ENCODE results near the gene MED27.
"Not testable (repeated sequence)": the region's sequence is repeated elsewhere in the genome, so short reads cannot be mapped to it uniquely, and the experiment has no call there.

The MED27 gene

DNA sequence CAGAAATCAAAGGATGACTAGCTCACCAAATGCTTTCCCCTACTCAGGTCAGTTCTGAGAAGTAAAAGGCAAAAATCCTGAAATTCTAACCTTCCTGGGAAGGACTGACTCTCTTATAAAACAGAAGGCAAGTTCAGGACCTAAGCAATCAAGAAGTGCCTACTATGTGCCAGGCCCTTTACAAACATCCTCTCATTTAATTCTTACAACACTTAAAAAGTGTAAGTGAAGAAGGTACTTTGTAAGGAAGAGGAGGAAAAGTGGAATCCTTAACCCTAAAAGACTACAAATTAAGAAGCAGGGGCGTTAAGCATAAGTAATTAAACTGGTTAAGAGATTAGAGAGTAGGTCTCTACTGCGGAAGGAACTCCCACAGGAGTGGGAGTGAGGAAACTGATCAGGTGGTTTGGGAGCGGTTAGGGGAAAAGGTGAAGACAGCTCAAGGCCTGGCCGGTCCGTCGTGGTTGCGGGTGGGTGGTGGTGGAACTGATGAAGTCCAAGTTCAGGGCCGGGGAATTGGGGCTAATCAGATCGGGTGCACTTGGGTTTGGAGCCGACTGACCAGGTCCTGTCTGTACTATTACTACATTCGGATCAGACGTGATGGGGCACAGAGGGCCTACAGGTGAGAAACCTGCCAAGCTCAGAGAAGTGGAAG is 839 bp downstream of the MED27 start:
- in situ Hi-C loops (cut with MboI; ENCODE audit: low pct_unique_long_range_greater_than_20kb, low sequenced_read_pairs) = no loop called here
- DNase-seq = peak; percentile 12

DNA sequence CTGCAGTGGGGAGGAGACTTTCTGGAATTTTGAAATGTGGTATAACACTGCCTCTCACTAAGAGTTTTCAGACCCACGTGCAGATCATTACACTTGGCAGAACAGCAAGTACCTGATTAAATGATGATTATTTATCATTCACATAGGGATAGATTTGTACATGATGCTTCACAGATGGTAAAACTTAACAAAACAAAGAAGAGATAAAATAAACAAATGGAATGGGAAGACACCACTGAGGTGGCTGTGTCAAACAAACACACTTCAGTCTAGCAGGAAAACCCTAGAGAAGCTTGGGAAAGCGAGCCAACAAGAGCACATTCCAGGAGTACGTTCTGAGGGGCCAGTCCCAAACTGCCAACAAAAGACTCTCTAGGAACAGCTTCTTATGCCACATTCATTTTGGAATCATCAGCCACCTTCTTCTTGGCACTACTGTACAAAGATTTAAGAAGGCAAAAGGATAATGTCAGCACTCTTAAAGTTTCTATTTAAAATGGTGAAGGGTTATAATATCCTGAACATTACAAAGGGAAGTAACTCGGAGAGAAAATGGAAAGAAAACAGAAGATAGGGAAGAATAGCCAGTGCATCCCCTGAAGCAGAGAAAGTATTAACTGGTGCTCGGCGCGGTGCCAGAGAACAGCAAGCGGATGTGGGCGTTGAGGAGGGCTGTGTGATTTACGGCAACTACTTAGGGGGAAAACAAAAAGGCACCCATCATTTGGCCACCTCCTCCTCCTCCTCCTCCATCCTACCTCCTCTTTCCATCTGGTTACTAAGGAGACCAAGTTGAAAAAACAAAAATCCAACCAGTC is 1.6 kb downstream of the MED27 start:
- peak; percentile 57 for DNase-seq
- in situ Hi-C loops (cut with MboI; ENCODE audit: low pct_unique_long_range_greater_than_20kb, low sequenced_read_pairs) = no loop called here

DNA sequence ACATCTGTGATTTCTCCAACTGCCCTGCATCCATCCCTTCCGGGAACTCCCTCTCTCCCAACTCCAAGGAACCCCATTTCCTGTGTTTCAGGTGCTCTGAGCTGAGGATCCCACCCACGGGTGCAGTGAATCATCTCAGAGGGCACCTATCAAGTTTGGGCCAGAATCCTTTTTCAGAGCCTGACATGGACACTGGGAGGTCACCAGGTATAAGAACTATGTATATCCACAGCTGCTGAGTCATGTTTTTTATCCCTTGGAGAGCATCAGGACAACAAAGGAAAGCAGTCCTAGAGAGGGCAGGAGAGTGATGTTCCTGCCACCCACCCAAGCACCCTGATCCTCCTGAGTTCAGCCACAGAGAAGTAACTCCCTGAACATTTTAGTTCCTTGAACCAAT is 3.8 kb downstream of the MED27 start:
- DNase-seq = no peak
- in situ Hi-C loops (cut with MboI; ENCODE audit: low pct_unique_long_range_greater_than_20kb, low sequenced_read_pairs) = no loop called here

DNA sequence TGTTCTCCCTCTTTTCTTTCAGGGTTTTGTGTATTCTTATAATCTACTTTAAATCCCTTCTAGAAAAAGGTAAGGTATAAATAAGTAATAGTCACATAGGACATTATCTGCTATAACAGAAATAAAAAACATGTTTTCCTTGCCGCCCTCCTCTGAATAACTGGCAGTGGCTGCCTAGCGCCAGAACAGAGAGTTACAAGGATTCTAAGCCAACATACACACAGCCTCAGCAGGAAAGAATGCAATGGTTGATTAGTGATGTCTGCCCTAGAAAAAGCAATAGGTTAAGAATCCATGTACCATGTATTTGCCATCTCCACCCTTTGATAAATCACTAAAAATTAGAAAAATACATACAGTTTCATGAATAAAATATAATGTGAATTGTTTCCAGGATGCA is 4.9 kb downstream of the MED27 start:
- no peak for DNase-seq
- in situ Hi-C loops (cut with MboI; ENCODE audit: low pct_unique_long_range_greater_than_20kb, low sequenced_read_pairs) = no loop called here

DNA sequence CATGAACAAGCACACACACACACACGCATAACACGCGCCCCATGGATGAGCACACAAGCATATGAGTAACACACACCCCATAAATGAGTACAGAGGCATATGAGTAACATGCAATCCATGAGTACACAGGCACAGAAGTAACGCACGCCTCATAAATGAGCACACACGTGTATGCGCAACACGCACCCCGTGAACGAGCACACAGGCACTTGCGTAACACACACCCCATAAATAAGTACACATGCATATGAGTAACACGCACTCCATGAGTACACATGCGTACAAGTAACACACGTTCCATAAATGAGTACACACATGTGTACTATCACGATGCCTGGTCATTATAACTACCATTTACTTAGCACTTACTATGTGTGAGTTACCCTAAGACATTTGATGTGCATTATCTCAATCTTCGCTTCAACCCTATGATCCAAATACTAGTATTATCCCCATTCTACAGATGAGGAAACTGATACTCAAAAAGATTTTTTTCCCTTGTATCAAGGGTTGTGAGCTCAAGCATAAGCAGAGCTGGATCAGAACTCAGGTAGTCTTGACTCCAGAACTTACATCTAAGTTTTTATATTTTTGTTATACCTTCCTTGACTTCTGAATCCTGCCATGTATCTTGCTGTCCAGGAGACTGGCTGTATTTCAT is 7.7 kb downstream of the MED27 start:
- no peak for DNase-seq
- in situ Hi-C loops (cut with MboI; ENCODE audit: low pct_unique_long_range_greater_than_20kb, low sequenced_read_pairs) = no loop called here

DNA sequence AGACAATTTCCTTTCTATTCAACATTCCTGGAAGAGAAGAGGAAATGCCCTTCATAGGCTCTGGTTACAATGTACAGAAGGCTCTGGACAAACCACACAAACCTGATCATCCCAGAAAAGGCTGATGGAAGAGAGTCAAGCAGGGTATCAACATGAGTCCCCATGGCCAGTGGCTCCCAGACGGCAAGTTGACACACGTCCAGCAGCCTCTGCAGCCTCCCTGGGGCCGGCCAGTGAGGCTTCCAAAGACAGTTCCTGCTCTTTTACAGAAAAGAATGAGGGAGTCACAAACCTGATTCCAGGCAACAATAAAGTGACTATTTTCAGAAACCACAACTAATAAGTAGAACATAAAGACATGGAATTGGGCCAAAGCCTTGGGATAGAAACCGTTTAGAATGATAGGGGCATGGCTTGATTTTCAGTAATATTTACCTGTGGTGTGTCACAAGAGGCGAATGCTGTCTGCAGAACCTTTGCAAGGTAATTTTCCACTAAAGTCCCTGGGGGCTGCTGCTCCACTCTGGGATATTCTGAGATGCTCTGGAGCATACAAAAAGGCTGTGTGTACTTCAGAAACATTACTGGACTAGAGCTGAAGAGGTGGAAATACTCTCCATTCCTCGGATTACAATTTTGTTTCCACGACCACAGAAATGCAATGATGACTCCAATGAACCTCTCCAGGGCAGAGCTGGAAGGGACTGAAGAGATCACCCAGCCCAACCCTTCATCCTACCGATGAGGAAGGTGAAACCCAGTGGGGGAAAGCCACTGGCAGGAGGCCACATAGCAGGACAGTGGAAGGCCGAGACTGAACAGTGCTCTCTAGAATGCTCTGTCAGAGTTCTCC is 10.4 kb downstream of the MED27 start:
- DNase-seq = peak; percentile 11
- in situ Hi-C loops (cut with MboI; ENCODE audit: low pct_unique_long_range_greater_than_20kb, low sequenced_read_pairs) = no loop called here

DNA sequence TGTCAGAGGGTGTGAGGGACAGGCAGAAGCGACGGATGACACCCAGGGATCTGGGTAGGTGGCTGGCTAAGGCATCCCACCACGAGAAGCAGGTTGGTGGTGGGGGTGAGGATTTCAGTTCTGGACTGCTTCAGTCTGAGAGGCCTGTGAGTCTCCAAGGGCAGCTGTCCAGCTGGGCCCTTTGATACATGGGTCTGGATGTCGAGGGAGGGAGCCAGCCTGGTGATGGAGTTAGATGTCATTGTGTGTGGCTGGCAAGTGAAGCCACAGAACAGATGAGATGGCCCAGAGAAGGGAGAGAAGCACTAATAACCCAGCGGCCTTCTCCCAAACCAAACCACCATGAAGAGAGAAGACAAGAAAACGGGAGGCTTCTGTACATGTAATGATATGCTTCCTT is 11.1 kb downstream of the MED27 start:
- DNase-seq = no peak
- in situ Hi-C loops (cut with MboI; ENCODE audit: low pct_unique_long_range_greater_than_20kb, low sequenced_read_pairs) = no loop called here

DNA sequence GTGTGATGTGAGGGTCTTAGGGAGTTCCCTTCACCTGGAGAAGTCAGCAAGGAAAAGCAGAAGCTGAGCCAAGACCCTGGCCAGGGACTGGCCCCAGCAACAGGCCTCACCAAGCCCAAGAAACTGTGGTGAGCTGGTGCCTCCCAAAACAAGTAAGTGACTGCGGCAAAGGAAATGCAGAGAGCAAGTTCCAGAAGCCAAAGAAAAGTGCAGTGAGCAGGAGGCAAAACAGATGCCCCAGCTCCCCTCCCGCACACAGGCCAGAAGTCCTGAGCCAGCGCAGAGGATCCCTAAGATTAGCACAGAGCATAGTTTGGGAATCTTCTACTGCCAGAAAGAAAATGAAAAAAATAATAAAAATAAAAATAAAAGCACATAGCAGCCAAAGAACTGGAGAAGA is 13.2 kb downstream of the MED27 start:
- in situ Hi-C loops (cut with MboI; ENCODE audit: low pct_unique_long_range_greater_than_20kb, low sequenced_read_pairs) = no loop called here
- DNase-seq = no peak

DNA sequence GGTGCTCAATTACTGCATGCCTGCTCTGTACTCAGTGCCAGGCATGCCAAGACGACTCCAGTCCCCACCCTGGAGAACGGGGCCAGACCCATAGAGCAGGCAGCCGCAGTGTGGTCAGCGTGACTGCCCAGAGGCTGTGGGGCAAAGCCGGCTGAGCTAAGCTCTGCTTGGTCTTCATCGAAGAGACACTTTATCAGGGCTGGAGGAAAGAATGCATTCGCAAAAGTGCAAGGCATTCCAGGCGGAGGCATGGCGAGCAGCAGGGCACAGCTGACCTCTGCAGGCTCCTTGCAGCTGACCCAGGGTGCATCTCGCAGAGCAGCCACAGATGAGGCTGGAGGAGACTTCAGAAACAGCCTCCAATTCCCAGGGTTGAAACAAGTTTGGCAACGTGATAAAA is 13.6 kb downstream of the MED27 start:
- DNase-seq = no peak
- in situ Hi-C loops (cut with MboI; ENCODE audit: low pct_unique_long_range_greater_than_20kb, low sequenced_read_pairs) = no loop called here

DNA sequence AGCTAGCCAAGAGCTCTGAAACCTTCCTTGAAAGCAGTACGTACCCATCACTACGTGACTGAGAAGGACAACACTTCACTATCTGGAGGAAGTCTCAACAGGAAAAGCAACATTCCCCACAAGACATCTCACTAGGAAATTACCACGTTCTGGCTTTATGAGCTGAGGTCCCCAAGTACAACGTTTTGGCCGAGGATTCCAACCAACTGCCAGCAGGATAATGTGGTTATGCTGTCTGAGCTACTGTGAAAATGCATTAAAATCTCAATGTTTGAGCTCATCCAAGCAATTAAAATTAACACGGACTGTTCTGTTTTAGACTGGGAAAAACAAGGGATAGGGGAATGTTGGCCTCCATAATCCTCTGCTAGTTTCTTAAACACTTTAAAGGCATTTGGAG is 16.4 kb downstream of the MED27 start:
- in situ Hi-C loops (cut with MboI; ENCODE audit: low pct_unique_long_range_greater_than_20kb, low sequenced_read_pairs) = no loop called here
- DNase-seq = no peak

DNA sequence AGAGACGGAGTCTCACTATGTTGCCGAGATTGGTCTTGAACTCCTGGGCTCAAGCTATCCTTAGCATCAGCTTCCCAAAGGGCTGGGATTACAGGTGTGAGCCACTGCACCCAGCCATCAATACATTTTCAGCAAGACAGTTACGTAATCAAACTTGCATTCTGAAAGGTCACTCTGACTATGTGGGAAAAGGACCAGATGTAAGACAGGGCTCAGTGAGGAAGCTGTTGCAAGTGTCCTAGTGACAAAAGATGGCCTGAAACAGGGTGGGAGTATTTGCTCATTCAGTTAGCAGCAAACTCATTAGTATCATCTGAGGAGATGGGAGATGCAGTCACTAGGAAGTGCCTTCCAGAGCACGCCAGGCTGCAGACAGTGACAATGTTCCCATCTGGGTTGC is 16.9 kb downstream of the MED27 start:
- in situ Hi-C loops (cut with MboI; ENCODE audit: low pct_unique_long_range_greater_than_20kb, low sequenced_read_pairs) = no loop called here
- DNase-seq = no peak

DNA sequence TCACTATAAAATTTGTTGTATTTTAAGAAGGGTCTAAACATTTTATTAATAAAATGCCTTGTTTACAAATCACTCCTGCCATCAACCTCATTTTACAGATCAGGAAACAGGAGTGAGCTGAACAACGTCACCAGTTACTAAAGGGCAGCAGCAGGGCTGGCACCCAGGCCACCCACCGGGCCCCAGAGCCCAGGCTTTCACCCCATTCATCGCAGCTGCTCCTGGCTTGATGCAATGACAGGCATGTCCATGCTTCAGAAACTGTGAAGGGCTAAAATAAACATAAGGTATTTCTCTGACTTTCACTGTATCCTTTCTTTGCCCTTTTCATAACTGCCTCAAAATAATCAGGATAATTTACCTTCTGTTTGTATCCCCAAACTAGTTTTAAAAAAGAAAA is 18.1 kb downstream of the MED27 start:
- in situ Hi-C loops (cut with MboI; ENCODE audit: low pct_unique_long_range_greater_than_20kb, low sequenced_read_pairs) = no loop called here
- DNase-seq = no peak

DNA sequence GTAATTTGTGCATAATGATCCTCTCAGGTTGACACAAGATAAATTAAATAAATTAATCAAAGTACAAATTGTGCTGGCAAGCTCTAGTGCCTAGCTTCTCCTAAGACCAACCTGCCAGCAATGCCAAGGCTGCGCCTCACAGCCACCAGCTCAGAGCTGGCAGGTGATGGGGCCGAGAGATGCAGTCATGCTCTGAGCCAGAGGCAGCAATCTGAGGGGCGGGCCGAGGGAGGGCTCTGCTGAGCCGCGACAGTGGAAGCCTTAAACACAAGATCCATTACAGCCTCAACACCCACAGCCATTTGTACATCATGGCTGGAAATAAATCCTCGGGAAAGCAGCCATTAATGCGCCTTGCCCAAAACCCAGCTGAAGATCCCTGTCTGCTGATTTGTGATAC is 20.3 kb downstream of the MED27 start:
- in situ Hi-C loops (cut with MboI; ENCODE audit: low pct_unique_long_range_greater_than_20kb, low sequenced_read_pairs) = no loop called here
- no peak for DNase-seq

DNA sequence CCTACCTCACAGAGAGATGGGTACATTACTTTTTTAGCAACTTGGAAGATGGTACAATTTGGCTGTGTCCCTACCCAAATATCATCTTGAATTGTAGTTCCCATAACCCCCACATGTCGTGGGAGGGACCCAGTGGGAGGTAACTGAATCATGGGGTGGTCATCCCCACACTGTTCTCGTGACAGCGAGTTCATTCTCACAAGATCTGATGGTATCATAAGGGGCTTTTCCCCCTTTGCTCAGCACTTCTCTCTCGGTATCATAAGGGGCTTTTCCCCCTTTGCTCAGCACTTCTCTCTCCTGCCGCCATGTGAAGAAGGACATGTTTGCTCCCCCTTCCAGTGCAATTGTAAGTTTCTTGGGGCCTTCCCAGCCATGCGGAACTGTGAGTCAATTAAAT is 21.4 kb downstream of the MED27 start:
- DNase-seq; in situ Hi-C loops (cut with MboI; ENCODE audit: low pct_unique_long_range_greater_than_20kb, low sequenced_read_pairs): not testable (repeated sequence)

DNA sequence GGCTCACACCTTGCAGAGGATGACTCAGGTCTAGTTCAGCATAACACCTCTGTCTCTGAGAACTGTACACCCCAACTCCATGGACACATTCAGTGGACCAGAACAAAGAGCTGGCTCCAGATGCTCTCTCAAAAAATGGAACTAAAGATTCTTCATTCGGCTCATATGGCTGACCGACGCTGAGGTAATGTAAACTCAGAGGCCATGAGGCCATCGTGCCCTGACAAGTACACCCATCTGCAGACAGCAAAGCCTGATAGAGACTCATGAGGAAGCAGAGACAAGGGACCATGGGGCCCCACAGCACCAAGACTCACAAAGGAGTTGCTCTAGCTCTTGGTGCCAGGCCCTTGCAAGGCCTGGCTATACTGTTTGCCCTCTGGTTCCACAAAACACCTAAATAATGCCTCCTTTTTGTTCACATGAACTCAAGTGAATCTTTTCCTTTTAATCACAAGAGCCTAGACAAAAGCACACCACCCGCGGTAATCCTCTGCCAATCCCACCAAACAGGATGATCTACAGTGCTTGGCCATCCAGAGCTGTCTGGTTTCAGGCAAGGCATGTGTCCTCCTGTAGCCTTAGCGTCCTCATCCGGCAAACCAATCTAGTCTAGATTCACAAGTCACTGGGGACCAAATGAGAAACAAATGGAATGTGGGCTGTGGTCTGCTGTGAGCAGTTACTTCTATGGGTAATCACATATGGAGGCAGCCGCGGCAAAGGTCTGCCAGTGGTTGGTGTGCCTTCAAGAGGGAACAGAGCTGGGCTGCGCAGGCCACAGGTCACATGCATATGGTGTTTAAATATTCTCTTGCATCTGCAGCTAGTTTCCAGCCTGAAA is 22.7 kb downstream of the MED27 start:
- no peak for DNase-seq
- in situ Hi-C loops (cut with MboI; ENCODE audit: low pct_unique_long_range_greater_than_20kb, low sequenced_read_pairs) = no loop called here

DNA sequence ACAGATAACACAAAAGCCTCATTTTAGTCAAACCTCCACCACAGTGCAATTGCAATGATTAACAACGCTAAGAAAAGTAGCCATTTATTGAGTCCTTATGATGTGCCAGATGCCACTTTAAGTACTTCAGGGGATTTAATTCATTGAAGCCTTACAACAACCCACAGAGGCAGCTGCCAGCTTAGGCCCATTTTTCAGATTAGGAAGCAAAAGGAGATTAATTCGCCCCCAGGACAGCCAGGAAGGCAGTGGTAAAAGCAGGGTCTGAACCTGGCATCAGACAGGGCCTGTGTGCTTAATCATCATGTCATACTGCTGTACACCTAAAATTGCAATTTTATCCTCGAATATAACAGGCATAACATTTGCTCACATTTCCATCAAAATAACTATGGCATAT is 23.9 kb downstream of the MED27 start:
- in situ Hi-C loops (cut with MboI; ENCODE audit: low pct_unique_long_range_greater_than_20kb, low sequenced_read_pairs) = no loop called here
- DNase-seq = no peak

DNA sequence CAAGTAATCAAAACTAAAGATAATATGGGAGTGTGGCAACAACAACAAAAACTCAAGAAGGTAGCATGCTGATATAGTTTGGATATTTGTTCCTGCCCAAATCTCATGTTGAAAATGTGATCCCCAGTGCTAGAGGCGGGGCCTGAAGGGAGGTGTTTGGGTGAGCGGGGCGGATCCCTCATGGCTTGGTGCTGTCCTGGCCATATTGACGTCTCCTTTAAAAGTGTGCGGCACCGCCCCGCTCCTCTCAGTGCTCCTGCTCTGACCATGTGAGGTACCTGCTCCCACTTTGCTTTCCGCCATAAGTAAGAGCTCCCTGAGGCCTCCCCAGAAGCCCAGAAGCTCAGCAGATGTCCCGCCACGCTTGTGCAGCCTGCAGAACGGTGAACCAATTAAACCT is 25.6 kb downstream of the MED27 start:
- DNase-seq = no peak
- in situ Hi-C loops (cut with MboI; ENCODE audit: low pct_unique_long_range_greater_than_20kb, low sequenced_read_pairs) = no loop called here

DNA sequence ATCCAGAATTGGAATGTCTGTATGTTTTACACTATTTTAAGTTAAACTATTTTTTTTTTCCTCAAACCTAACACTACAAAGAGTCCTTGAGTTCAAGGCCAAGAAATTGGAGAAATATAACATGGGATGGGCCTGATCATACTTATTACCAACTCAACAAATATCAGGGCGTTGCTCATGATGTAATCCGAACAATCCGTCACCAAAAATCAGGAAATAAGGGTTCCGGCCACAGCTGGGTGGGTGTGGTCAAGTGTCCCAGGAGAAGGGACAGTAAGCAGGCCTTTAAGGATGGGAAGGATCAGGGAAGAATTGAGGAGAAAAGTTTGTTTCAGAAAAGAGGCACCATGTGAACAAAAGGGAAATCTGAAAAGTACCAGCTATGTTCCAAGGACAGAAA is 29.8 kb downstream of the MED27 start:
- in situ Hi-C loops (cut with MboI; ENCODE audit: low pct_unique_long_range_greater_than_20kb, low sequenced_read_pairs) = no loop called here
- DNase-seq = no peak
